Suppressor macrophage (primary cell): ENCODE results near the gene FGFR2.
"Not testable (repeated sequence)": the region's sequence is repeated elsewhere in the genome, so short reads cannot be mapped to it uniquely, and the experiment has no call there.

Experiments
- DNase-seq, 4 experiments: peaks; one replicate each; pipeline ENCODE4 v3.0.0-alpha.2; 2020 to 2022

The FGFR2 gene

GRCh38 chr10:121520526-121520925 lies 77.7 kb downstream of the FGFR2 start:
- DNase-seq = not testable (repeated sequence)

- no peak for DNase-seq
Observed at GRCh38 chr10:121519901-121520493, 78.2 kb downstream of the FGFR2 start.

- no peak for DNase-seq
Observed at GRCh38 chr10:121519411-121519810, 78.8 kb downstream of the FGFR2 start.

- DNase-seq = no peak
Observed at GRCh38 chr10:121518333-121518732, 79.9 kb downstream of the FGFR2 start.

- no peak for DNase-seq
Observed at GRCh38 chr10:121516093-121516865, 82.0 kb downstream of the FGFR2 start.

- no peak for DNase-seq
Observed at GRCh38 chr10:121514141-121514865, 83.9 kb downstream of the FGFR2 start.

GRCh38 chr10:121511943-121512342 lies 86.3 kb downstream of the FGFR2 start:
- DNase-seq = no peak

GRCh38 chr10:121511460-121511859 lies 86.8 kb downstream of the FGFR2 start:
- no peak for DNase-seq

GRCh38 chr10:121510201-121510771 lies 88.0 kb downstream of the FGFR2 start:
- DNase-seq = no peak

- DNase-seq = no peak
Observed at GRCh38 chr10:121509796-121510195, 88.4 kb downstream of the FGFR2 start.

GRCh38 chr10:121509112-121509511 lies 89.1 kb downstream of the FGFR2 start:
- DNase-seq = no peak

GRCh38 chr10:121503587-121504051 lies 94.6 kb downstream of the FGFR2 start:
- DNase-seq = no peak

- DNase-seq = no peak
Observed at GRCh38 chr10:121501796-121502195, 96.4 kb downstream of the FGFR2 start.

- no peak for DNase-seq
Observed at GRCh38 chr10:121500701-121501332, 97.4 kb downstream of the FGFR2 start.

- no peak for DNase-seq
Observed at GRCh38 chr10:121497513-121498470, 100.5 kb downstream of the FGFR2 start.

- DNase-seq = no peak
Observed at GRCh38 chr10:121495719-121496118, 102.5 kb downstream of the FGFR2 start.

GRCh38 chr10:121494296-121494695 lies 103.9 kb downstream of the FGFR2 start:
- DNase-seq = no peak

GRCh38 chr10:121493521-121493920 lies 104.7 kb downstream of the FGFR2 start:
- DNase-seq = no peak

- no peak for DNase-seq
Observed at GRCh38 chr10:121490871-121491519, 107.2 kb downstream of the FGFR2 start.

GRCh38 chr10:121485436-121486139 lies 112.7 kb downstream of the FGFR2 start:
- no peak for DNase-seq
